H9 (cell line): Measurements from ENCODE around the gene SRRM2. TPM values are rescaled to one million over a fixed set of nuclear protein-coding genes. Genes with fewer than 3 reads are reported as not detected.

Experiments
- DNase-seq: peaks from one replicate; pipeline ENCODE4 v3.0.0-alpha.2; 2017
- H2AFZ ChIP-seq: one replicate; pipeline ENCODE4 v1.6.1; 2013; ENCODE audit warnings: mild to moderate bottlenecking, low read length, control low read depth, moderate library complexity
- H2AK5ac ChIP-seq: 2 replicates; pipeline ENCODE4 v1.6.1; 2013; ENCODE audit warnings: low read length, control low read depth, mixed read lengths; ENCODE audit not compliant: insufficient read length
- H2BK120ac ChIP-seq: one replicate; pipeline ENCODE4 v1.6.1; 2013; ENCODE audit warnings: low read depth, mild to moderate bottlenecking, low read length, control low read depth, inconsistent platforms; ENCODE audit not compliant: poor library complexity, severe bottlenecking
- H2BK12ac ChIP-seq: 2 replicates; pipeline ENCODE4 v1.6.1; 2013; ENCODE audit warnings: low read length, control low read depth, mixed read lengths, low read depth; ENCODE audit not compliant: insufficient read length
- H2BK15ac ChIP-seq: 2 replicates; pipeline ENCODE4 v1.6.1; 2013; ENCODE audit warnings: low read depth, low read length, control low read depth
- H2BK20ac ChIP-seq: one replicate; pipeline ENCODE4 v1.6.1; 2013; ENCODE audit warnings: low read depth, mild to moderate bottlenecking, low read length, control low read depth, inconsistent platforms; ENCODE audit not compliant: poor library complexity, severe bottlenecking
- H2BK5ac ChIP-seq: 2 replicates; pipeline ENCODE4 v1.6.1; 2013; ENCODE audit warnings: low read length, control low read depth, mixed read lengths; ENCODE audit not compliant: insufficient read length
- H3K14ac ChIP-seq: 2 replicates; pipeline ENCODE4 v1.6.1; 2013; ENCODE audit warnings: low read length, control low read depth; ENCODE audit not compliant: insufficient read depth
- H3K18ac ChIP-seq: 2 replicates; pipeline ENCODE4 v1.6.1; 2013; ENCODE audit warnings: low read depth, mild to moderate bottlenecking, mixed read lengths, low read length, control low read depth; ENCODE audit not compliant: insufficient read length
- H3K23ac ChIP-seq: 2 replicates; pipeline ENCODE4 v1.6.1; 2013; ENCODE audit warnings: low read length, control low read depth, mixed read lengths, low read depth; ENCODE audit not compliant: insufficient read length
- H3K23me2 ChIP-seq: 2 replicates; pipeline ENCODE4 v1.6.1; 2013; ENCODE audit warnings: low read depth, mild to moderate bottlenecking, mixed read lengths, low read length, control low read depth; ENCODE audit not compliant: insufficient read length, poor library complexity, severe bottlenecking
- H3K27ac ChIP-seq: 2 replicates; pipeline ENCODE4 v1.5.1; 2013; ENCODE audit warnings: low read length, control low read depth, mixed read lengths, low read depth; ENCODE audit not compliant: insufficient read length
- H3K27me3 ChIP-seq: 2 replicates; pipeline ENCODE4 v1.6.1; 2013; ENCODE audit warnings: low read length, control low read depth, inconsistent platforms; ENCODE audit not compliant: insufficient read depth
- H3K4ac ChIP-seq: 2 replicates; pipeline ENCODE4 v1.6.1; 2013; ENCODE audit warnings: low read depth, mild to moderate bottlenecking, control low read depth, inconsistent platforms, low read length, moderate library complexity
- H3K4me1 ChIP-seq: 2 replicates; pipeline ENCODE4 v1.6.1; 2013; ENCODE audit warnings: low read length, control low read depth, inconsistent platforms; ENCODE audit not compliant: insufficient read depth
- H3K4me2 ChIP-seq: 2 replicates; pipeline ENCODE4 v1.6.1; 2013; ENCODE audit warnings: low read length, control low read depth, mixed read lengths; ENCODE audit not compliant: insufficient read length, insufficient read depth
- H3K56ac ChIP-seq: 2 replicates; pipeline ENCODE4 v1.6.1; 2013; ENCODE audit warnings: low read depth, mild to moderate bottlenecking, mixed read lengths, low read length, control low read depth; ENCODE audit not compliant: insufficient read length
- H3K79me1 ChIP-seq: 2 replicates; pipeline ENCODE4 v1.6.1; 2013; ENCODE audit warnings: low read depth, mild to moderate bottlenecking, moderate library complexity, low read length, control low read depth, inconsistent platforms; ENCODE audit not compliant: insufficient read depth, poor library complexity, severe bottlenecking
- H3K79me2 ChIP-seq: 2 replicates; pipeline ENCODE4 v1.6.1; 2013; ENCODE audit warnings: low read length, control low read depth, inconsistent platforms; ENCODE audit not compliant: insufficient read depth
- H3K9ac ChIP-seq: 2 replicates; pipeline ENCODE4 v1.6.1; 2013; ENCODE audit warnings: low read length, control low read depth, mixed read lengths; ENCODE audit not compliant: insufficient read length; ENCODE audit errors: extremely low read depth
- H3K9me3 ChIP-seq: one replicate; pipeline ENCODE4 v1.6.1; 2013; ENCODE audit warnings: low read depth, low read length, inconsistent platforms; ENCODE audit not compliant: control insufficient read depth
- H3T11ph ChIP-seq: one replicate; pipeline ENCODE4 v1.6.1; 2013; ENCODE audit warnings: mild to moderate bottlenecking, low read length, control low read depth, inconsistent platforms
- H4K20me1 ChIP-seq: one replicate; pipeline ENCODE4 v1.6.1; 2013; ENCODE audit not compliant: control insufficient read depth, insufficient read length, insufficient read depth
- H4K5ac ChIP-seq: 2 replicates; pipeline ENCODE4 v1.6.1; 2013; ENCODE audit warnings: low read depth, mild to moderate bottlenecking, mixed read lengths, low read length, control low read depth; ENCODE audit not compliant: insufficient read length
- H4K8ac ChIP-seq: replicated peaks from 2 replicates; pipeline ENCODE4 v1.6.1; 2013; ENCODE audit warnings: low read length, control low read depth, mixed read lengths, low read depth; ENCODE audit not compliant: insufficient read length
- H4K91ac ChIP-seq: 2 replicates; pipeline ENCODE4 v1.6.1; 2013; ENCODE audit warnings: low read depth, mild to moderate bottlenecking, moderate library complexity, mixed read lengths, low read length, control low read depth; ENCODE audit not compliant: insufficient read length
- H3K27ac Mint-ChIP-seq, 3 experiments: 2 replicates in 2 of 3; 3 replicates in 1 of 3; pipeline ENCODE4 v1.8.0; 2020 to 2021; ENCODE audit warnings: mixed read lengths in 3 of 3, mild to moderate bottlenecking in 1 of 3, moderate library complexity in 1 of 3
- H3K27me3 Mint-ChIP-seq: 2 replicates; pipeline ENCODE4 v1.8.0; 2021; ENCODE audit warnings: low read depth, mild to moderate bottlenecking, moderate library complexity, mixed read lengths
- H3K36me3 Mint-ChIP-seq, 3 experiments: 2 replicates in 2 of 3; 3 replicates in 1 of 3; pipeline ENCODE4 v1.8.0; 2020 to 2021; ENCODE audit warnings: low read depth in 3 of 3, mixed read lengths in 3 of 3; ENCODE audit not compliant: insufficient read depth in 1 of 3
- H3K4me1 Mint-ChIP-seq, 2 experiments: 2 replicates each; pipeline ENCODE4 v1.8.0; 2020; ENCODE audit warnings: mixed read lengths in 2 of 2
- H3K4me3 Mint-ChIP-seq, 2 experiments: 2 replicates in 1 of 2; 3 replicates in 1 of 2; pipeline ENCODE4 v1.8.0; 2020 to 2021; ENCODE audit warnings: mild to moderate bottlenecking in 2 of 2, mixed read lengths in 2 of 2, moderate library complexity in 1 of 2
- H3K9me3 Mint-ChIP-seq, 2 experiments: 2 replicates in 1 of 2; 3 replicates in 1 of 2; pipeline ENCODE4 v1.8.0; 2020; ENCODE audit warnings: mild to moderate bottlenecking in 2 of 2, mixed read lengths in 2 of 2, moderate library complexity in 1 of 2
- CTCF ChIP-seq: fragments of 200-600 bp; sonication (generic); conservative IDR thresholded peaks from 3 replicates; pipeline ENCODE4 v1.8.0; 2021; ENCODE audit warnings: antibody characterized with exemption, mild to moderate bottlenecking
- WGBS: extraction: QIAGEN DNeasy Blood & Tissue Kit; methylation state at CpG from one replicate; pipeline ENCODE4 v1.1.7; 2013; ENCODE audit warnings: missing lambda C conversion rate, low lambda C conversion rate, mixed read lengths; ENCODE audit not compliant: insufficient read length; ENCODE audit errors: extremely low coverage; 5-methylcytosine and 5-hydroxymethylcytosine counted together
- total RNA-seq: library from RNA; stranded (reverse); gene quantifications from 2 replicates; pipeline ENCODE4 v1.2.1, GENCODE V29; 2021

The SRRM2 gene
- total RNA-seq, 1 experiment from 2014 or later: 694 TPM

GRCh38 chr16:2708955-2709587, 43.4 kb upstream of the SRRM2 start:
- Histone ChIP-seq H2AFZ (no peak overlapping the region), H3K79me2 (no peaks in the 10 kb centered on the region), H3K9me3 (no peaks in the 10 kb centered on the region), H4K5ac (no peak overlapping the region), H3K79me1 (no peaks in the 10 kb centered on the region), H3K4me2 (no peak overlapping the region), H2BK20ac (no peak overlapping the region), H2BK5ac (no peak overlapping the region), H2BK120ac (no peak overlapping the region), H3K4me1 (no peaks in the 10 kb centered on the region), H3K56ac (no peak overlapping the region), H3K4ac (no peak overlapping the region), H4K20me1 (no peaks in the 10 kb centered on the region), H3K27ac (no peak overlapping the region), H3K27me3 (no peaks in the 10 kb centered on the region), H4K8ac (no peak overlapping the region), H3K18ac (no peak overlapping the region), H3K23ac (no peak overlapping the region), H3K9ac (no peak overlapping the region), H3T11ph (no peak overlapping the region), H2BK15ac (no peak overlapping the region), H4K91ac (no peak overlapping the region), H3K23me2 (no peaks in the 10 kb centered on the region), H3K14ac (no peak overlapping the region), H2BK12ac (no peak overlapping the region), H2AK5ac (no peak overlapping the region)
- Mint-ChIP-seq H3K27ac (no peak overlapping the region), H3K36me3 (peaks cover 0 to 16% (median 16%) of the 10 kb centered on the region in 3 experiments; a peak in 5 of 7 replicates), H3K27me3 (no peaks in the 10 kb centered on the region; the same call in 1 of the 2 replicates), H3K4me3 (no peak overlapping the region), H3K9me3 (no peaks in the 10 kb centered on the region), H3K4me1 (no peaks in the 10 kb centered on the region)
- DNase-seq: no peak
- WGBS: no CpG with 5 or more reads among the region's 22 CpGs
- no peak for TF ChIP-seq CTCF
